Body of pancreas (tissue), 4 donors: Measurements from ENCODE around the gene EXOC3.
"Not testable (repeated sequence)": the region's sequence is repeated elsewhere in the genome, so short reads cannot be mapped to it uniquely, and the experiment has no call there.

Experiments used
- CTCF ChIP-seq, 7 experiments: fragments of 450-650 bp in 4 of 7; fragments of 200-600 bp in 3 of 7; sonication (generic) in 3 of 7; IDR thresholded peaks; one replicate each; pipeline ENCODE4 v1.5.1; 2016 to 2019; ENCODE audit warnings: antibody characterized with exemption in 7 of 7
- POLR2A ChIP-seq, 3 donors: fragments of 450-650 bp; IDR thresholded peaks; one replicate each; pipeline ENCODE4 v1.6.1; 2016; ENCODE audit warnings: antibody characterized with exemption in 3 of 3, mild to moderate bottlenecking in 2 of 3

GRCh38 chr5:414991-415927 is 27.7 kb upstream of the EXOC3 start:
- TF ChIP-seq POLR2A, CTCF (IDR thresholded peaks at IDR 0.05): not testable (repeated sequence)
